Stimulated activated CD4-positive, alpha-beta T cell treated with anti-CD3 and anti-CD28 coated beads, Interleukin-4, amount 100 ng/mL, for 1 hour (primary cell): ENCODE data around the gene RNU6-8.

ENCODE experiments used
- DNase-seq: peaks from one replicate; pipeline ENCODE4 v3.0.0-alpha.2; 2020

Gene RNU6-8

GRCh38 chr14:32202491-32202997 lies 525 bp downstream of the RNU6-8 start:
- DNase-seq: no peak

GRCh38 chr14:32201816-32202490 lies 1.1 kb downstream of the RNU6-8 start, which contains the start of gene RNU6-7:
TSS of gene RNU6-7 (plus strand) at chr14:32202045.
- DNase-seq: peak; percentile 20

DNA sequence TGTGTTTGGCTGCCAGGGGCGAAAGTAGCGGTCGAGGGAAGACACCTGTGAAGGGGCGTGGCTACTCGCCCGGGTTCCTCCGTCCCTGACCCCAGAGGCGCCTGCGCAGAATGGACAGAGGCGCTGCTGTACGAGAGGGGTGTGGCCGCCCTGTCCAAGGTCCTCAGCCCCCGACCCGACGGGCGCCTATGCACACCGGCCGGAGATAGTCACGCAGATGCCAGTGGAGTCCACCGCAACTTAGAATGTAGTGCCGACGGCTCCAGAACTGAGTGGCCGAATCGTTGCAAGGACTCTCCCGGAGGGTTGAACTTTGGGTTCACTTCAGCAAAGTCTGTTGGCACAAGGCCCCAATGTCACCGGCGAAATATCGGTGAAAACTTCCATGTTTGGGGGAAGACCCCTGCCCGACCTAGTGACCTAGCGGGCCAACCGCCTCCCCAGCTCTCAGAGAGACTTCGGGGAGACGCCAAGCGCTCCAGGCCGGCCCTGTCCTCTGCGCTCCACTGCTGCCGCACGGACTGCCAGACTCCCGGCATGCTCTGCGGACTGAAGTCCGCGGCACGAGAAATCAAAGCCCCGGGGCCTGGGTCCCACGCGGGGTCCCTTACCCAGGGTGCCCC lies 1.8 kb downstream of the RNU6-8 start:
- peak; percentile 79 for DNase-seq

- no peak for DNase-seq
These were observed 2.5 kb downstream of the RNU6-8 start for GRCh38 chr14:32200368-32201192.

DNA sequence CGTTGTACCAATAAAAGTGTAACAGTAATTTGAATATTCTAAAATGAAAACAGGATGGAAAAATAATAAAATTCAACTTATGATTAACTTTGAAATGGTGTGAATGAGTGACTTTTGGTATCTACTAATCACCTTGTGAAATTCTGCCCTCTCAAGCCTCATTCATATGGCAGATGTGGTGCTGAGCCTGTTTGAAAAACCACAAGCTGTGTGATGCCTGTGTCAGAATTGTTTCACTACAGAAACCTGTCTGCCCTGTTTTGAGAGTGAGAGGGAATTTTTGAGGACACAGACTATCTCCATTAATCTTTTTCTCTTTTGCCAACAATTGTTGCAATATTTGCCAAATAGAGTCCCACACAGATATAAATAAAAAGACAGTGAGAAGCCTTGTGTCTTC lies 5.2 kb downstream of the RNU6-8 start:
- no peak for DNase-seq

DNA sequence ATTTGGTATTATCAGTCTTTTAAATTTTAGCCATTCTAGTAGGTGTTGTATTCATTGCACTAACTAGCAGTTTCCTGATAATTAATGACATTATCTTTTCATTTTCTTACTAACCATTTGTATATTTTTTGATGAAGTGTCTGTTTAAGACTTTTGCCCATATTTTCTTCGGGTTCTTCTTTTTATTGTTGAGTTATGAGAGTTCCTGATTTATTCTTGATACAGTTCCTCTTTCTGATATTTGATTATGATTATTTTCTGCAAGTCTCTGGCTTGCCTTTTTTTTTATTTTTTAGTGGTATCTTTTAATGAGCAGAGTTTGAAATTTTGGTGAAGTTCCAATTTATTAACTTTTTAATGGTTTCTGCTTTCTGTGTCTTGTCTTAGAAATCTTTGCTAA lies 7.4 kb downstream of the RNU6-8 start:
- no peak for DNase-seq

DNA sequence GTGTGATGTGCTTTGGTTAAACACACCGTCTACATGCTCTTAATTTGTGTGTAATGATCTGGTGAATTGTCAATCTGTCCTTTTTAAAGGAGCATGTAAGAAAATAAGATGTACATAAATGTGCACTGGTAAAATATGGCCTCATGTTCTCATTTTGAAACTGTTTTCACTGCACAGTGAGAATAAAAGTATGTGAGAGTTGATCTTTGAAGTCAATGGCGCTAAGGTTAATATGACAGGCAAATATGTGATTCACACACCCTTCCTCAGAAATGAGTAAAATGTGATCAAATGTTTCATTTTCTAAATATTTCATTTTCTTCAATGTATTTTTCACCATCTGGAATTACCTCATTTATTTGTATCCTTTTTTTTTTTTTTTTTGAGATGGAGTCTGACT lies 9.5 kb downstream of the RNU6-8 start:
- no peak for DNase-seq

DNA sequence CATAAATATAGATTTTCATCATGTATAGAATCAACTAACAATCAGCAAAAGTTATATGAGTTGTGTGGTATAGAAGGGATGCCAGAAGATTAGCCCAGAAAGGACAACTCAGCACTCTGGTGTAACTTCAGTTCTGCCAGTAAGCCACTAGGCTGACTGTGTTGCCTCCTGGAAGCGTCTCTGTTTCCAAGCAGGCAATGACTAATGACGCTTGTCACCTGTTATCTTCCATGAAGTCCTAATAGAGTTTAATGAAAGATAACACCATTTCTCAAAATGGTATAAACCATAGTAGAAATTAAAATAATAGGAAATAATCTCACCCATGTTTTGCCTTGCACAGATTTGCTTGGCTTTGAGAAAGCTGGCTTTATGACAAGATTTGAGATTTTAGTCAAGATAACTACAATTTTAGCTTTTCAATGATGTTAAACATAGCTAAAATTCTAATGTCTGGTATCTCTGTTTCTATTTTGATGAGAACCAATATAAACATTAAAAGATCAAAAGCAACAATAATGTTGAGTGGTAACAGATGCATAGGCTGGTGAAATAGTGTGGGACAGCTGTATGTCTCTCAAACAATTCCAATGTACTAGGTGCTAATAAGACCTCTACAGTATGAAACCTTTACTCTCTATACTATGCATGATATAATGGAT lies 10.2 kb downstream of the RNU6-8 start:
- no peak for DNase-seq

DNA sequence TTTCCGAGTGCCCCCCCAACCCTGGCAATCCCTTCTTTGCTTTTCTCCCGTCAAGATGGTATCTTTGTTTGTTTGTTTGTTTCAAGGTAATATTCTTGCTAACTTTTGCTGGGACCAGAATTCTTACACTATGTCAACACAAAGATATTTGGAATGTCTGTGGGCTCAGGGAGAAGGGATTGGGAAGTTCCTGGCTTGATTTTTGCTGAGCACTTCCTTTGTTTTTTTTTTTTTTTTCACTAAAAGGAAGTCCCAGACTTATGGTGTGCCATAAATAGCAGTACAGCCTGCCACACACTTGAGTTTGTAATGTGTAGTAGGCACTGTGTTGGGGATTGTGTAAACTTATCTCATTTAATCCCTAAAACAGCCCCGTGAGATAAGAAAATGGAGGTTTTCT lies 12.4 kb downstream of the RNU6-8 start:
- DNase-seq: no peak

DNA sequence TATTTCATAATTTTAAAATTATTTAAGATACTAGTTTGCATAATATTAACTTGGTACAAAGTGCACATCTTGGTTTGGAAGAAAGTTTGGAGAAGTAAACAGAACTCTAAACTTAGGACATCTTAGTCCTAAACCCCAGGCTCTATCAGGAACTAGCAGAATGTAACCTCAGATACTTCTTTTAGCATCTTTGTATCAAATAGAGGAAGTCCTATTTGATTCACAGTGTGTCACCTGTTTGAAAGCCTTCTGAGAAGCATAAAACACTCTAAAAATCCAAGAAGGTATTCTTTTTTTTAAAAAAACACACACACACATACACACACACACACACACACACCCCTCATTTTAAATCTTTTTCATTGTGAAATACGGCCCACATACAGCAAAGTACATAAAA lies 13.3 kb downstream of the RNU6-8 start:
- DNase-seq: no peak

DNA sequence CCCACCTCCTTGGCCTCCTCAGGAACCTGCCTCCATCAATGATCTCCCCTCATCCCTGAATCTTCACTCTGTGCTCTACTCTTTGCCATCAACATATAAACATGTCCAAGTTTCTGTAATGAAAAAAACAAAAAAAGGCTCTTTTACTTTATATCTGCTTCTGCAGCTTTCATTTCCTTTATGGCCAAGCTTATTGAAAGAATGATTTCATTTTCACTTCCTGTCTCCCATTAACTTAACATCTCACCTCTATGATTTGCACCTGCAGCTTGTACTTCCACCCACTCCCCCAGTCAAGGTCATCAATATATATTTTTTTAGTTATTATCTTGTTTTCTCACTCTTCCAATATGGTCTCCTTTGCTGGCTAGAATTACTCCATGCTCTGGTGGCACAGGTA lies 16.8 kb downstream of the RNU6-8 start:
- no peak for DNase-seq

- DNase-seq: no peak
These were observed 18.0 kb downstream of the RNU6-8 start for GRCh38 chr14:32185097-32185496.

DNA sequence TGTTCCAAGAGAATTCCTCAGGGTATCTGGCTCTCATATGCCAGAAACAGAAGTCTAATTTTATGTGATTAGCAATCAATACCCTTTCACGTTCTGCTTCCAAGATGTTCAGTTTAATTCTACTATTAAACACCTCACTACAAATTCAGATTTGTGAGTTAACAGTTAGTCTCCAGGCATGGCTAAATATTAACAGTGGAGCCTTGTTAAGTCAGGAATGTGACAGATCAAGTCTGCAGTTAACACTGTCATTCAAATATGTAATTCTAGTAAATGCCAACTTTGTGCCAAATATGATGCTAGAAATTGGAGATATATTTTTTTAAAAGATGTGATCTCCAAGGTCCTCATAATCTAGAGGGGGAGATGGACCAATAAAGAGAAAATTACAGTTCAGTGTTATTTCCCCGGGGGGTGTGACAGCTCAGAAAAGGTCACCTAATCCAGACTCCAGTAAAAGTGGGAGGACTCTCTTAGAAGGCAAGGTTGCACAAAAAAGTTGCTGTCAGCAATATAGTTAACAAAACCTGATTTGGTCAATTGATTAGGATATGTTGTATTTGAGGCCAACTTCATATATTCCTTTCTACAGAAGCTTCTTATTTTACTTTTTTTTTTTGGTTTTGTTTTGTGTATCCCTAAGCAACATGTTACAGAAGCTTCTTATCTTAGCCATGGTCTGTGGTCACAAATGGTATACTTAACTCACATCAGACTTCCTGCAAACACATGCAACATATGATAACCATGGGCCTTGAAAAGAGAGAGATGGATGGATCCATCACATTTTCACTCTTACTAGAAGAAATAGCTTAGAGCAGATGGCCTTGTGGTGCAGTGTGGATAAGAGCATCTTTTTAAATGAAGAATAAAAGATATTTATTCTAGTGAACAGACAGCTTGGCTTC lies 19.7 kb downstream of the RNU6-8 start:
- no peak for DNase-seq

DNA sequence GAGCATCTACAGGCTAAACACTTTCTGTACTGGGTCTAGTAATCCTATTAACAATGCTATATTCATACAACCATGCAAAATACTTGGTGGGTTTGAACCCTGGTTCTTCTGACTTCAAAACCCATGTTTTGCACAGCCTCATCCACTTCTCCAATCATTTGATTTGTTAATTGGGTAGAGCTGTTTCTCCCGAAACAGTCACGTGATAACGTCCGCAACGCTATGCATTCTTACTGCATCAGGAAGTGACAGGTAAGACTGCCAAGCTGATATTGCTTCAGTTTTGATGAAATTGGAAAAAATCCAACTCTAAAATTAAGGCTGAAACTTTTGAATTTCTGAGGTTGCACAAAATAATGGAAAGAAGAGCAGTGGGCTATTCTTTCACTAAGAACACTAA lies 31.6 kb downstream of the RNU6-8 start:
- no peak for DNase-seq

- no peak for DNase-seq
These were observed 33.9 kb downstream of the RNU6-8 start for GRCh38 chr14:32169191-32169590.

DNA sequence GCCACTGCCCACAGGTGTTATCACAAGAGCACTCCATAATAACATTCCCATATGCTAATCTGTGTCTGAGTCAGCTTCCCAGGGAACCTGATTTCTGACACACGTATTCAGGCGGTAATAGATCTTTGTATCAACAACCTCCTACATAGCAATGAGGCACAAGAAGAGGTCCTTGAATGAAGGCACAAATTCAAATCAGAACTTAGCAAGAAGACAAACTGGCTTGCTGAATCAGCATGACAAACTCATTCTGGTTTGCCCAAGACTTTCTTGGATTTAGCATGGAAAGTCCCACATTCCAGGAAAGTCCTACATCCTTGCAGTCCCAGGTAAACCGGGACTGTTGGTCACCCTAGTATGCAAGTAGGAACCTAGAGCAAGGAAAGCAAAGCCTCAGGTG lies 35.2 kb downstream of the RNU6-8 start:
- no peak for DNase-seq

DNA sequence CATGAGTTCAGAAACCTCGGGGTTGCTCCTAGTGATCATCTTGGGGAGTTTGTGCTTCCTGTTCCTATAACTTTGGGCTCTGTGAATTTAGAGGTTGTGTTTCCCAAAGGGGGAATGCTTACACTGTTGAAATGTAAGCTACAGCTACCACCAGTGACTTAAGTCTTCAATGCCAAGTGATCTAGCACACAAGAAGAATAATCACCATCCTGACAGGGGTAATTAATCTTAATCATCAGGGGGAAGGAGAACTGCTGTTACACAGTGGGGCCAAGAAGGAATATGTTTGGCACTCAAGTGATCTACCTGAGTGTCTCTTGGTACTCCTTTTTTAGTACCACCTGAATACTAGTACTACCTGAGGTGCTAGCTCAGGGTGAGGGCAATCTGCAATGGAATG lies 36.1 kb downstream of the RNU6-8 start:
- DNase-seq: no peak

GRCh38 chr14:32166029-32166428 lies 37.0 kb downstream of the RNU6-8 start:
- DNase-seq: no peak
